ENCODE results near the gene ADAMTSL1. TPM values are rescaled to one million over a fixed set of nuclear protein-coding genes. Genes with fewer than 3 reads are reported as not detected.

Gene ADAMTSL1
- total and polyA plus RNA-seq, 4 donors = 0.31 to 3.4 (median 1.9) TPM

- DNase-seq (ENCODE audit: low spot score) = no peak
- Histone ChIP-seq H3K36me3 (ENCODE audit: control insufficient read depth in 4 of 4, insufficient read depth in 3 of 4, low read depth in 1 of 4, low read length in 3 of 4) (no peaks in the 10 kb centered on the region), H3K9ac (ENCODE audit: low read depth in 1 of 2, low read length in 2 of 2) (no peak overlapping the region)
Measured at GRCh38 chr9:18472841-18473251, 1.1 kb upstream of the ADAMTSL1 start.

GRCh38 chr9:18474783-18475182, 830 bp downstream of the ADAMTSL1 start:
- no peak overlapping the region for H3K4me3 ChIP-seq (ENCODE audit: low read depth in 1 of 3, low read length in 3 of 3)
- 82% methylated on average over 4 of the region's 4 CpGs for WGBS
- peaks cover 0 to 5% (median 0%) of the 10 kb centered on the region in 4 donors for H3K4me1 ChIP-seq (ENCODE audit: control insufficient read depth in 4 of 4, insufficient read depth in 4 of 4, low read length in 3 of 4)
- H3K9me3 ChIP-seq (ENCODE audit: control insufficient read depth in 4 of 4, low read length in 3 of 4) = no peaks in the 10 kb centered on the region
- H3K9ac ChIP-seq (ENCODE audit: low read depth in 1 of 2, low read length in 2 of 2) = no peak overlapping the region
- H3K27me3 ChIP-seq (ENCODE audit: control insufficient read depth in 4 of 4, insufficient read depth in 4 of 4, low read length in 3 of 4) = no peaks in the 10 kb centered on the region
- no peak for DNase-seq (ENCODE audit: low spot score)
- no peak overlapping the region for H3K27ac ChIP-seq (ENCODE audit: low read depth in 1 of 2, low read length in 2 of 2)
- no peaks in the 10 kb centered on the region for H3K36me3 ChIP-seq (ENCODE audit: control insufficient read depth in 4 of 4, insufficient read depth in 3 of 4, low read depth in 1 of 4, low read length in 3 of 4)
- TF ChIP-seq NR2F2 (IDR thresholded peaks at IDR 0.05) = no peak
- no peak for TF ChIP-seq MAX (IDR thresholded peaks at IDR 0.05)
- TF ChIP-seq EGR1 (IDR thresholded peaks at IDR 0.05; ENCODE audit: low read depth in 2 of 2) = no peak
- no peak for TF ChIP-seq ATF3 (IDR thresholded peaks at IDR 0.05)
- no peak for TF ChIP-seq JUND (IDR thresholded peaks at IDR 0.05)
- no peak for TF ChIP-seq ZBTB33 (IDR thresholded peaks at IDR 0.05)
- no peak for TF ChIP-seq RAD21 (IDR thresholded peaks at IDR 0.05)
- TF ChIP-seq RXRA (IDR thresholded peaks at IDR 0.05) = no peak
- TF ChIP-seq FOXA2 (IDR thresholded peaks at IDR 0.05) = no peak
- TF ChIP-seq GABPA (IDR thresholded peaks at IDR 0.05 in 1 of 2, conservative IDR thresholded peaks at IDR 0.05 in 1 of 2) = no peak
- TF ChIP-seq HNF4A (conservative IDR thresholded peaks at IDR 0.05) = no peak
- no peak for TF ChIP-seq FOXA1 (IDR thresholded peaks at IDR 0.05)
- no peak for TF ChIP-seq SP1 (IDR thresholded peaks at IDR 0.05)
- TF ChIP-seq CTCF (IDR thresholded peaks at IDR 0.05; ENCODE audit: low read depth, low read length, missing input control) = no peak
- no peak for TF ChIP-seq YY1 (IDR thresholded peaks at IDR 0.05)
- no peak for TF ChIP-seq TAF1 (conservative IDR thresholded peaks at IDR 0.05)
- TF ChIP-seq, protein P1, sequence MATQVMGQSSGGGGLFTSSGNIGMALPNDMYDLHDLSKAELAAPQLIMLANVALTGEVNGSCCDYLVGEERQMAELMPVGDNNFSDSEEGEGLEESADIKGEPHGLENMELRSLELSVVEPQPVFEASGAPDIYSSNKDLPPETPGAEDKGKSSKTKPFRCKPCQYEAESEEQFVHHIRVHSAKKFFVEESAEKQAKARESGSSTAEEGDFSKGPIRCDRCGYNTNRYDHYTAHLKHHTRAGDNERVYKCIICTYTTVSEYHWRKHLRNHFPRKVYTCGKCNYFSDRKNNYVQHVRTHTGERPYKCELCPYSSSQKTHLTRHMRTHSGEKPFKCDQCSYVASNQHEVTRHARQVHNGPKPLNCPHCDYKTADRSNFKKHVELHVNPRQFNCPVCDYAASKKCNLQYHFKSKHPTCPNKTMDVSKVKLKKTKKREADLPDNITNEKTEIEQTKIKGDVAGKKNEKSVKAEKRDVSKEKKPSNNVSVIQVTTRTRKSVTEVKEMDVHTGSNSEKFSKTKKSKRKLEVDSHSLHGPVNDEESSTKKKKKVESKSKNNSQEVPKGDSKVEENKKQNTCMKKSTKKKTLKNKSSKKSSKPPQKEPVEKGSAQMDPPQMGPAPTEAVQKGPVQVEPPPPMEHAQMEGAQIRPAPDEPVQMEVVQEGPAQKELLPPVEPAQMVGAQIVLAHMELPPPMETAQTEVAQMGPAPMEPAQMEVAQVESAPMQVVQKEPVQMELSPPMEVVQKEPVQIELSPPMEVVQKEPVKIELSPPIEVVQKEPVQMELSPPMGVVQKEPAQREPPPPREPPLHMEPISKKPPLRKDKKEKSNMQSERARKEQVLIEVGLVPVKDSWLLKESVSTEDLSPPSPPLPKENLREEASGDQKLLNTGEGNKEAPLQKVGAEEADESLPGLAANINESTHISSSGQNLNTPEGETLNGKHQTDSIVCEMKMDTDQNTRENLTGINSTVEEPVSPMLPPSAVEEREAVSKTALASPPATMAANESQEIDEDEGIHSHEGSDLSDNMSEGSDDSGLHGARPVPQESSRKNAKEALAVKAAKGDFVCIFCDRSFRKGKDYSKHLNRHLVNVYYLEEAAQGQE (IDR thresholded peaks at IDR 0.05) = no peak

More at GRCh38 chr9:18472841-18473251, 1.1 kb upstream of the ADAMTSL1 start:
- WGBS = 76% methylated on average over 4 of the region's 4 CpGs
- H3K27ac ChIP-seq (ENCODE audit: low read depth in 1 of 2, low read length in 2 of 2) = no peak overlapping the region
- no peak overlapping the region for H3K4me3 ChIP-seq (ENCODE audit: low read depth in 1 of 3, low read length in 3 of 3)
- H3K9me3 ChIP-seq (ENCODE audit: control insufficient read depth in 4 of 4, low read length in 3 of 4) = peaks cover 0 to 5% (median under 1%) of the 10 kb centered on the region in 4 donors
- no peaks in the 10 kb centered on the region for H3K27me3 ChIP-seq (ENCODE audit: control insufficient read depth in 4 of 4, insufficient read depth in 4 of 4, low read length in 3 of 4)
- peaks cover 0 to 5% (median 0%) of the 10 kb centered on the region in 4 donors for H3K4me1 ChIP-seq (ENCODE audit: control insufficient read depth in 4 of 4, insufficient read depth in 4 of 4, low read length in 3 of 4)
- TF ChIP-seq NR2F2 (IDR thresholded peaks at IDR 0.05) (peak; percentile 83), TAF1 (conservative IDR thresholded peaks at IDR 0.05) (no peak), RXRA (IDR thresholded peaks at IDR 0.05) (peak in 1 of 2 donors; percentile 38)
